ENCODE data around the gene TLE1.
A peak's percentile ranks its signal among the peaks of the same experiment; 100 is the strongest.

The TLE1 gene

GRCh38 chr9:81686614-81687520 lies 2.5 kb downstream of the TLE1 start:
- DNase-seq: peak; percentile 86

GRCh38 chr9:81685763-81686613 lies 3.4 kb downstream of the TLE1 start:
- no peak for DNase-seq

- DNase-seq: no peak
These were observed 4.7 kb downstream of the TLE1 start for GRCh38 chr9:81684635-81685034.

GRCh38 chr9:81683704-81684103 lies 5.6 kb downstream of the TLE1 start:
- DNase-seq: no peak

GRCh38 chr9:81683238-81683637 lies 6.1 kb downstream of the TLE1 start:
- DNase-seq: no peak

- no peak for DNase-seq
These were observed 6.5 kb downstream of the TLE1 start for GRCh38 chr9:81682797-81683196.

GRCh38 chr9:81682177-81682576 lies 7.2 kb downstream of the TLE1 start:
- DNase-seq: no peak

GRCh38 chr9:81680506-81680905 lies 8.8 kb downstream of the TLE1 start:
- no peak for DNase-seq

- no peak for DNase-seq
These were observed 9.3 kb downstream of the TLE1 start for GRCh38 chr9:81680006-81680405.

GRCh38 chr9:81678088-81678487 lies 11.3 kb downstream of the TLE1 start:
- no peak for DNase-seq

GRCh38 chr9:81676395-81676794 lies 13.0 kb downstream of the TLE1 start:
- no peak for DNase-seq

- no peak for DNase-seq
These were observed 16.0 kb downstream of the TLE1 start for GRCh38 chr9:81673310-81673709.

- DNase-seq: no peak
These were observed 17.5 kb downstream of the TLE1 start for GRCh38 chr9:81671880-81672280.

- no peak for DNase-seq
These were observed 19.5 kb downstream of the TLE1 start for GRCh38 chr9:81669866-81670265.

- no peak for DNase-seq
These were observed 20.2 kb downstream of the TLE1 start for GRCh38 chr9:81669041-81669651.

- no peak for DNase-seq
These were observed 23.2 kb downstream of the TLE1 start for GRCh38 chr9:81666123-81666522.

- DNase-seq: peak; percentile 22
These were observed 23.9 kb downstream of the TLE1 start for GRCh38 chr9:81665322-81665871.

GRCh38 chr9:81664638-81665222 lies 24.6 kb downstream of the TLE1 start:
- DNase-seq: peak; percentile 12

GRCh38 chr9:81661339-81661738 lies 28.0 kb downstream of the TLE1 start:
- DNase-seq: peak; percentile 54

GRCh38 chr9:81656871-81657337 lies 32.4 kb downstream of the TLE1 start:
- DNase-seq: no peak

- no peak for DNase-seq
These were observed 33.3 kb downstream of the TLE1 start for GRCh38 chr9:81656004-81656403.

- no peak for DNase-seq
These were observed 36.1 kb downstream of the TLE1 start for GRCh38 chr9:81653240-81653639.
